NCI-H1105 treated with DMSO at 0.1 percent for 48 hours (cell line): ENCODE measurements around the gene SLIT3.
A peak's percentile ranks its signal among the peaks of the same experiment; 100 is the strongest.

Experiments
- DNase-seq: peaks from one replicate; lab custom pipeline; 2025; lab: John Stamatoyannopoulos, UW

The SLIT3 gene

DNA sequence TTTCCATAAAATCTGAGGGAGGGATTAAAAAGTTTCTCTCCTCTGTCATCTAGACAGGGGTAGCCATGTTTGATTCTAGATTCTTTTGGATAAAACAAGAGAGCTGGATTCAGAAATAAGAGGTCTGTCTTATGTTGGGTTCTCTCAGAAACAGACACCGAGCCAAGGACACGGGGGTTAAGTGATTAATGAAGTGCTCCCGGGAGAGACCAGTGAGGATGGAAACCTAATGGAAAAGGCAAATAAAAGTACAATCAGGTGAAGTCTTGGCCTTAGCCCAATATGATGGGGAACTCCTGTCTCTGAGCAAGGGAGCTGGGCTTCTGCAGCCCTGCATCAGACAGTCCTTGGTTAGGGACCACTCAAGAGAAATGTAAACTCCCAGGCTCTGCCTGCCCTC lies 413.0 kb downstream of the SLIT3 start:
- no peak for DNase-seq

DNA sequence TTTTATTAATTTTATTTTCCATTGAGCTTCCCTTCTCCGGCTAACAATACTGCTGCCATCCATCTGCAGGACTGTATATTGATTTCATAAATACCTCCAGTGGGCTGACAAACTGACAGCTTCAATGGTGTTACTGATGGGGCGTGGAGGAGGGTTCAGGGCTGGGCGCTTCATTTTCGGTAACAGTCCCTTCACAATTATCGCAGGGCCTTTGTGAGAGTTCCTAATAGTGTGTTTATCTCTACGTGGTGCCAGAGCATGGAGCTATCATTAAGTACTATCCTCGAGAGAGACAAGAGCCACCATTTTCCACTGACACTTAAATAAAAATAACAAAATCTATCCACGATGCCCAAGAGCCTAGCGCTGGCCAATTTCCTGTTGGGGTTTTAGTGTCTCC lies 414.8 kb downstream of the SLIT3 start:
- no peak for DNase-seq

DNA sequence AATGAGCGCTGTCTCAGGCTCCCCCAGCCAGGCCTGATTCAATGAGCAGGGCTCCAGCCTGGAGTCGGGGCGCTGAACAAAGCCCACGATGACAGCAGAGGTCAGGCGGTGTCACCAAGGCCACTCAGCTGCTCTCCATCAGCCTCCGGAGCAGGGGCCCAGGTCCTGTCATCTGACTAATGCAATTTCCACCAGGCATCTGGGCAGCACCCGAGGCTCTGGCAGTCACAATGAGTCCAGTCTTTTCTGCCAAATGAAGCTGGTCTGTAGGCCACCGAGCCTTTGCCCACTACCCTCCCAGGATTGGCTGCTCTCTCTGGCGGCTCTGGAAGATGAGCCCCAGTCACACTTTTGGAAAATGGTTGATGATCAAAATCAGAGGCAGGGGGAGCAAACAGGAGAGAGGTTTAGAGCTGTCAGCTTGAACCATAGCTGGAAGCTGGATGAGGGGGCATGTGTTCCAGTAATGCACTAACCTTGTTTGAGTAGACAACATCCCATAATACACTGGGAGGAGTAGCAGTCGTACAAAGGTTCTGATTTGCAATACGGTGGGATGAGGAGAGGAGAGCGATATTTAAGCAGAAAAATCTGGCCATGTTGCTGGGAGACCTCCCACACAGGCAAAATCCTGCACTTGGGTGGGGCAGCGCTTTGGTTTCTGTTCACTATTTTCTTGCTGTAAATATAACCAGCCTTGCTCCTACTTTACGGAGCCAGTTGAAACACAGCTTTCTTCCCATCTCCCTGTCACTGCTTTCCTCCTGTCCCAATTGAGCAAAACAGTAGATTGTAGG lies 415.4 kb downstream of the SLIT3 start:
- no peak for DNase-seq

DNA sequence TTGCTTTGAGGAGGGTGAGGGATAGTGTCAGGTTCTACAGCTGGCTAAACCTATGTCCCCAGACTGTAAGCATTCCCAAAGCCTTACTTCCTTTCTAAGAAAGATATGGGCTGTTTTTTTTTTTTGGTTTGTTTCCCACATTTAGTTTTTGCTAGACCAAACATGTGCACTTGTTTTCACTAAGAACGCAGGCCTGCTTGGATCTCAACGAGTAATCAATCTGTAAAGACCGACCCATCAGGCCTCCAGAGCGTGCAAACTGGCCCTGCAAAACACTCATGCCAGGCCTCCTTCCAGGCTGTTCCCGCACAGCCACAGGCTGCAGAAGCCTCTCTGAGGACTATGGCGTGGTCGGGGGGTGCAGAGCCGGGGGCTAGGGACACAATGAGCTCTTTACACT lies 416.9 kb downstream of the SLIT3 start:
- no peak for DNase-seq

DNA sequence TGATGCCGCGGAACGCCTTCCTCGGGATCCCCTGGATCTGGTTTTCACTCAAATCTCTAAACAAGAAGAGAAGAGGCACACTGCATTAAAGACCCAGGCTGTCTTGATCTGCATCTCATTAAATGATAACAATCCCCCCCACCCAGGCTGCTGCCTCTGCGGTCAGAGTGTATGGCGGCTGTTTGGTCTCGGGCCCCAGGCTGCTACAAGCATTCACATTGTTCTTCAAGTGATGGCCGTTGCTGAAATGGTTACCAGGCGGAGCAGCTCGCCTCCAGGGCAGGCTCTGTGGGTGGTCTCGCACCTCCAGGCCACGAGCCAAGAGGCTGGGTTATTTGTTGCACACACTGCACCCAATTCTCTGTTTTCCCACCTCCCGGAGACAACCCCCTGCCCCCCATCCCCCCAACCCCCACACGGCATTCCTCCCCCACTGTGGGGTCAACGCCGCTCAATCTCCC lies 417.6 kb downstream of the SLIT3 start:
- DNase-seq = no peak

DNA sequence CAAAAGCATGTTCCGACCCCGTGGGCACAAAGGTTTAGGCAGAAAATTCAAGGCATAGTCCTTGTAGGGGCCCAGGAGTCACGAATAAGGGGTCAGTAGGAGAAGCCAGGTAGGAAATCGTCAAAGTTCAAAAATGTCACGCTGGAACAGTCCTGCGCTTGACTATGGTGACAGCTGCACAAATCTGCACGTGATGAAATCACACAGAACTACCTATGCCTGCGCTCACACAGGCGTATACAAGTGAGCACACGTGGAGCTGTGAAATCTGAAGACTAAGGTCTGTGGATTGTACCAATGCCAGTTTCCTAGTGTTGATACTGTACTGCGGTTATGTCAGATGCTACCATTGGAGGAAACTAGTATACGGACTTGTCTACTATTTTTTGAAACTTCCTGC lies 418.7 kb downstream of the SLIT3 start:
- DNase-seq = no peak

DNA sequence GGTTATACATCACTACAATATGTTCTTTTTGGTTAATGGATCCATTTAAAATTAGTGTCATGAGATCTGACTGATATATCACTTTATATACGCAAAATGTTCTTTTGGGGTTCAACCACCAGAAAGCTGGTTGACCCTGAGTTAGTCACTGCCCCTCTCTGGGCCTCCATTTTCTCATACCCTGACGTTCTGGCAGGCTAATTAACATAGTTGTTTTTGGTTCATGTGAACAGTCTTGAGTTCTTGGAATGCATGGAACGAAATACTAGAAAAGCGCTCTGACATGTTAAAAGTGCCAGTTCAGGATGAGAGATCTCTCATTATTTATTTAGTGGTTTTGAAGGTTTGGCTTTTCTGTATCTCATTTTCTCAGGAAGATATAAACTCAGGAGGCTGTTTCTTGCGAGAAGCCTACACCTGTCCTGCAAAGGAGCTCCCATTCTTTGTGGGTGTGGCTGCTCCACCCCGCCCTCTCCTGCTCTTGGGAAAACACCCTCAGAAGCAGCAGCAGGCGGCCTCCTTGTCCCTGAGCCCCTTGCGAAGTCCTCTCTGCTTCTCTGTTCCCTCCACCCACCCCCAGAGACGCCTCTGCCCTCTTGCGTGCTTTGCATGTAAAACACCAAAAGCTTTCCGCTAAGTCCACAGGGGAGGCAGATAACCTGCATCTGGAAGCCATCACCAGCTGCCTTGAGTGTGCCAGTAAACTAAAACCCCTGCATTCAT lies 419.4 kb downstream of the SLIT3 start:
- no peak for DNase-seq

DNA sequence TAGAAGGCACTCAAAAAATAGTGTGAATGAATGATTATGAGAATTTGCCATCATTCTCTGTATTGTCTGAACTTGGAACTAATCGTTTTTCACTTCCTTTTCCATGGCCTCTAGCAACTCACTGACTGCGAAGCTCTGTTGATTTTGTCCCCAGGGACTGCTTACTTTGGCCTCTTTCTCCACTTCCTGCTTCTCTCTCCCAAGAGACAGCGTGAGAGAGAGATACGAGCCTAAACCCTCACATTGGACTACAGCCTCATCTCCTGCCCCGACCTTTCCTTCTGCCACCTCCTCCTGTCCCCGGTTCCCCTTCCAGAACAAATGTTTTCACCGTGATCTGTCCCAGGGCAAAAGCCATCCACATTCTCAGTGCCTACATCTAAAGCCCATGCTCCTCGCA lies 421.0 kb downstream of the SLIT3 start:
- DNase-seq = no peak

DNA sequence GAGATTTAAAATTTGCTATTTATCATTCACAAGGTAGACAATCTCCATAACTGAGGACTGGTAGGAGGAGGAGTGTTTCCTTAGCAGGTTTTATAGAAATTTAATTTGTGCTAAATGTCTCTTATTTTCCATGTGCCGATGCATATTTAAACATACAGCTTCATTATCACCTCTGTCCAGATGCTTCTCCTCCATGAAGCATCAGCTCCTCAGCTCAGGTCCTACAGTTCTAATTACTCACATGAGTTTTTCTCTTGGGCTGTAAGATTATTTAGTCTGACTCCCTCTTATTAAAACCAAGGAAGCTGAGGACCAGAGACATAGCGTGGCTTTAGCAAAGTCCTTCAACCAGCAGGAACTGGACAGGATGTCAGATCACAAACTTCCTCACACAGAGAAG lies 421.6 kb downstream of the SLIT3 start:
- no peak for DNase-seq

DNA sequence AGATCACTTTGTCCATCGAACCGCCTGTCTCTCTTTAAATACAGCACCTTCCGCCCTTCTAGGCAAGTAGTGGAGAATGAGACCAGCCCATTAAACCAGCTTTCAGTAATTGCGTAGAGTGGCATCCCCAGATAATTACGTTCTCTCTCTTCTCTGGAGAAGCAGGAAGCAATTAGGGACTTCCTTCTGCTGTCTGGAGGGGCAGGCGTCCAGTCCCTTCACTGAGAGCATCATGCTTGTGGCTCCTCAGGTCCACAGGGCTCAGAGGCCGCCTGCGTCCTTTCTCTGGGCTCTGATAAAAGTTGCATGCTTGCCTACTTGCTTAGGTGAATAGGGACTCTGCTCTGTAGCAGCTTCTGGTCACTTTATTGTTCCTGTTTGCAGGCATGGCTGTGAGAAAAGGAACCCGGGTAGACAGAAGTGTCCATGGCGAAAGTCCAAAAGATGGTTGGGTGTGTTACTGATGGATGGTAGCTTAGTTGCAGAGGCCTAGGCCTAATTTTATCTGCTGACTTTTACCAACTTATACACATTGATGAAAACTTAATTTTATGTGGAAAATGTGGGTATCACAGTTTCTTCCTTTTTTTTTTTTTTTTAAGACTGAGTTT lies 422.7 kb downstream of the SLIT3 start:
- no peak for DNase-seq

DNA sequence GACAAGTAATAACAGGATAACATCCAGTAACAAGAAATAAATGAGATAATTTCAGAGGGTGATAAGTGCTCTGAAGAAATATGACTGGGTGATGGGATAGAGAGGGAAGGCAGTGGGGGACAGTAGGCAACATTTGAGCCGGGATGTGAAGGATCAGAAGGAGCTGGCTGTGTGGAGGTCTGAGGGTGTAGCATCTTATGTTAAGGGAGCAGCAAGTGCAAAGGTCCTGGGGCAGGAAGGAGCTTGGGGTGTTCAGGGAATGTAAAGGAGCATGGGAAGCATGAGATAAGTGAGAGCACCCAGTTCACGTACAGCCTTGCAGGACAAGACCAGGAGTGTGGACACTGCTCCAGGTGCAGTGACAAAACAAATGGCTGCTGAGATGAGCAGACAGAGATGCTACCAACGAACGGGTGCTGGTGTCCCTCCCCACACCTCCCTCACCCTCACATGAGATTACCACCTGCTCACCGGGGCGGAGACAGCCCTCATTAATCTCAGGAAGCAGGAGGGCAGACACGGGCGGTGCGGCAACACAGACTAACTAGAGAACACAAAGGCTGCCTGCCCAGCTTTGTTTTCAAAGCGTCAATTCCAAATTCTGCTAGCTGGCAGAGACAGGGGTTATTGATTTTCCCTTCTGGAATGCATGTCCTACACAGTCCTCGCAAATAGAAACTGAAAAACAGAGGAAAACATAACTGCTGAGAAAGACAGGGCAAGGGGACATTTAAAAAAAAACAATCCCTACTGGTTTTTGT lies 423.6 kb downstream of the SLIT3 start:
- peak; percentile 52 for DNase-seq

DNA sequence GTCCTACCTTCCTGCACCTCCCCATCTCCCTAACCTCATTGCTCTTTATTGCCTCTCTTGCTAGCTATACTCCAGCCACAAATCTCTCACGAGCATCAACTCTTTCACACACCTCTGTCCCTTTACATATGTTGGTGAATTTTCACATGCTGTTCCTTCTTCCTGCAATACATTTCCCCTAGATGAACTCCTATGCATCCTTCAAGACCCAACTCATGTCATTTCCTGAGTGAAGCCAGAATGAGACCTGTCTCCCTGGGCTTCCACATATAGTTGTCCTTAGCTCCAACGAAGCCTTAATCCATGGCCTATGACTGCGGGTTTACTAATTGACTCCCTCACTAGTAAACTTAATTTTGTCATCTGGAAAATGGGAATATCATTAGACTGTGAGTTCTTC lies 424.5 kb downstream of the SLIT3 start:
- DNase-seq = no peak

DNA sequence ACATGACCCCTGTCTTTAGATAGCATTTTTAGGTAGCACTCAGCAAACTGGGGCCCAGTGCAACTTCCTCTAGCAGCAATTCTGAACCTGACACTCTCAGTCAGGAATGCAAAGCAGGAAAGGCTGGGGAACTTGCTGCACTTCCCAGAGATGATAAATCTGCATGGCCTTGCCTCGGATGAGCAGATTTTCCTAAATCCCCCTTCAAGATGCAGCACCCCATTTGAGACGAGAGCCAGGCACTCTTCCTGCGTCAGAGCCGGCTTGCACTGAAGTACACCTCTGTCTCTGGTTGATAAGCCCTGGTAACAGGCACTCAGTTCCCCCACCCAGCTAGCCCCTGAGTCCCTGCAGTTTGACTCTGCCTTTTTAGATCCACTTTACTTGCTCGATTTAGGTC lies 425.1 kb downstream of the SLIT3 start:
- no peak for DNase-seq

DNA sequence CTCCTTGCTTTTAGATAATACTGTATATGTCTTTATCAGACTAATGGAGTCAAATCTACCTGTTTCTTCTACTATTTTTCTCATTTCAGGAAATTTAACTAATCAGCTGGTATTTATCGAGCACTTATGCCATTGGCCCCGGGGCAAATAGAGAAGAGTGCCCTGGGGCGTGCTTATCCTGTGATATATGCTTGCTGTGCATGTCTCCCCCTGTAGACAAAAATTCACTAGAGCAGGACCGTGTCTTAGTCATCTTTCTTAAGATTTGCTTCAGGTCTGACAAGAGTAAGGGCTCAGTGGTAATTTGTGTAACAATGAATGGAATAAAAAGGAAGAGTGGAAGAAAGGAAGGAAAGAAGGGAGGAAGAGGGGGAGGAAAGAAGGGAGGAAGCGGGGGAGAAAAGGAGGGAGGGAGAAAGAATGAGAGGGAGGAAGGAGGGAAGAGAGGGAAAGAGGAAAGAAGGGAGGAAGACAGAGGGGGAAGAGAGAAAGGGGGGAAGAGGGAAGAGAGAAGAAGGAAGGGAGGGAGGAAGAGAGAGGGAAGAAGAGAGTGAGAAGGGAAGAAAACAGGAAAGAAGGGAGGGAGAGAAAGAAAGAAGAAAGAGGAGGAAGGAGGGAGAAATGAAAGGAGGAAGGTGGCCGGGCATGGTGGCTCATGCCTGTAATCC lies 426.1 kb downstream of the SLIT3 start:
- no peak for DNase-seq

DNA sequence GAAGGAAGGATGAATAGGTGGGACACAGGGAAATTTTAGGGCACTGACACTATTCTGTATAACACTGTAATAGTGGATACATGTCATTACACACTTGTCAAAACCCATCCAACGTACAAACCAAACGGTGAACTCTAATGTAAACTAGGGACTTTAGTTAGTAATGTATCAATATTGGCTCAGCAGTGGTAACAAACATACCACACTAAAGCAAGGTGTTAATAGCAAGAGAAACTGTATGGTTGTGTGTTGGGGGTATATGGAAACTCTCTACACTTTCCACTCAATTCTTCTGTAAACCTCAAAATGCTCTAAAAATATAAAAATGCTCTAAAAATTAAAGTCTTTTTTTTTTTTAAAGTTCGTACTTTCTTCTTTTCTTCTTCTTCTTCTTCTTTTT lies 428.7 kb downstream of the SLIT3 start:
- DNase-seq = no peak

DNA sequence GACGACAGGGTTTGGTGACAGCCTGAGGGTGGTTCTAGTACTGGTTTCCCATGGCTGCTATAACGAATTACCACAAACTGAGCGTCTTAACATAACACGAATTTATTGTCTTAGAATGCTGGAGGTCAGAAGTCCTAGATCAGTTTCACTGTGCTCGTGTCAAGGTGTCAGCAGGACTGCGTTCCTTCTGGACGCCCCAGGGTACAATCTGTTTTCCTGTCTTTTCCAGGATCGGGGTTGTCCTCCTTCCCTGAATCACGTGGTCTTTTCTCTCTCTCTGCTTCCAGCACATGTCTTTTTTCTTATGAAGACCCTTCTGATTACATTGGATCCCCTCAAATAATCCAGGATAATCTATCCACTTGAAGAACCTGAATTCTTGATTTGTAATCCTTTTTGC lies 430.0 kb downstream of the SLIT3 start:
- DNase-seq = no peak

DNA sequence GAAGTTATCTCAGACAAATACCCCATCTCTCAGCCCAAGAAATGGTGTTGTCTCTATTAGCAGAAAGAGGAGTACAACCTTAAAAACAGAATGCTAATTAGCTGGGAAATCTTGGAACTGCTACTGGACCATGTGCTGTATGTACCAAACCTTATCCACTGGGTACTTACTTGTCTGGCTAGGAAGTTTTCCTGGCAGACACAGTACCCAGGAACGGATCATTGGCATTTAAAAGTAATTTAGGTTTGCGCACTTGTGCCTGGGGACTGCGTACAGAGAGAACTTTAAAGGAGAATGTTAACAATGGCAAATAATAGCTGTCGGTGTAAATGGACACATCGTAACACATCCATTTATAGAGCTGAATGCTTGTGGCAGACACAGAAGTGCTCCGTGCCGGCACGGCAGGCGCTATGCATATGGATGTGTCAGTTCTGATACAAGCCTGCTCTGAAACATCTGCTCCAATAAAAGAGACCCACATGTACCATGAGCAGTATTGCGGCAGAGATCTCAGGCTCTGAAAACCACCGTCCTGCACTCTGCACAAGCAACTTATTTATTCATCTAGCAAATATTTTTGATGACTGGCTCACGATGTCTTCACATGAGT lies 431.2 kb downstream of the SLIT3 start:
- no peak for DNase-seq

DNA sequence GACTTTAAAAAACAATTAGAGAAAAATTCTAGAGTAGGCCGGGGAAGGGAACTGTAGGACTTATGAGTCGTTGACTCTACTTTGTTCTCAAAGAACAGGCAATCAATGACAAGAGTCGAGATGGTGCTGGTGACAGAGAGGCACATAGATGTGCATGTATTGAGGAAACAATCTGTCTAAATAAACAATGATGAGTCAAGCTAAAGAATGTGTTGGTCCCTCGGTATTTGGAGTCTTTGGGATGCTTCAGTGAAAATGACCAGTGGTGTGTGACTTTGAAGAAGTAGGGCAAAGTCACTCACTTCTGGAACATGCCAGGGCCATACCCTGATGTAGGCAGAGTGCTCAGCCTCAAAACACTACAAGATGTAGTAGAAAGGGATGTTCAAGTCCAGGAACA lies 433.7 kb downstream of the SLIT3 start:
- DNase-seq = no peak

DNA sequence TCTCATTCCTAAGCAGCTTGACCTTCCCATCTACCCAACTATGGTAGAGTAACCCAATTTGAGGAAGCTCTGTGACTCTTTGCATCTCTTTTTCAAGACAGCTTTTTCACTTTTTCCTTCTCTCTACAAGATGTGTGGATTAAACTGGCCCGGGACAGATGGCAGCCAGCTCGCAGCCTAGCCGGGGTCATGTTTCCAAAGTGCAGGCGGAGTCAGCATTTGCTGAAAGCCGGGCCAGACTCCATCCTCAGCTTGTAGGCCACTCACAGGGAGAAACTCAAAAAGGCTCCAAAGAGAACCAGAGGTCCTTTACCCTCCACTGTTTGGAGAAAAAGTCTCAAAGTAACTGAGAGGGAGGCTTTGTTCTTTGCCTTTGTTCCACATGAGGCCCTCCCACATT lies 435.0 kb downstream of the SLIT3 start:
- no peak for DNase-seq

DNA sequence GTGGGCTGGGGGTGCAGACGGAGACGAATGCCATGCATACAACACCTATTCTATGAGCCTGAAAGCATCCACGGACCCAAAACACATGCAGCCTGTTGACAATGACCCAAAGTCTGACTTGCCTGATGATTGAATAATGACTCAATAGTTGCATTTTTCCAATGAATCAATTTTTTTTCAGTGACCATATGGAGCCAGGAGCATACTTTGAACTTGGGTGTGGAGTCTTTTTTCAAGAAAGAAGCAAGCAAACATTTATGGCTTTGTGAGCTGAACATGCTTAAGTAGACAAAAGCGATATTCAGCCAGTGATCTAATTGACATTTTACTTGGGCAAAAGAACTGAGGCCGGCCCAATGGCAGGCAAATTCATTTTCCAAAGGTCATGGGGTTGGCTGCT lies 437.9 kb downstream of the SLIT3 start:
- DNase-seq = no peak

DNA sequence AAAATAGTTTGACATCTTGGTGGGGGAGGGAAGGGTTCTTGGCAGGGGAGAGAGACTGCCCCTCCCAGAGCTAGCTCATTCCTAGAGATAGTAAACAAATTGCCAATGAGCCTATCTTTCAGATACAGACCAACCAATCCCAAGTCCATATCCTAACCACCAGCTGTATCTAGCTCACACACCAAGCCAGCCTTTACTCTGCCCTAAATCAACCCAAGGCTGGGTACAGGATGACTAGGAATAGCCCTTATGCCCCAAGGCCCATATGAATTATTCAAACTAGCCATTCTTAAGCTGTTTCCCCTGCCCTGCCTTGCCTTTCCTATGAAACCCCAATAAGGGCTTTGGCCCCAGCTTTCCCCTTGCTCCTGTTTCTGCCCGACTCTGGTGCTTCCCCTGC lies 440.4 kb downstream of the SLIT3 start:
- DNase-seq = no peak

DNA sequence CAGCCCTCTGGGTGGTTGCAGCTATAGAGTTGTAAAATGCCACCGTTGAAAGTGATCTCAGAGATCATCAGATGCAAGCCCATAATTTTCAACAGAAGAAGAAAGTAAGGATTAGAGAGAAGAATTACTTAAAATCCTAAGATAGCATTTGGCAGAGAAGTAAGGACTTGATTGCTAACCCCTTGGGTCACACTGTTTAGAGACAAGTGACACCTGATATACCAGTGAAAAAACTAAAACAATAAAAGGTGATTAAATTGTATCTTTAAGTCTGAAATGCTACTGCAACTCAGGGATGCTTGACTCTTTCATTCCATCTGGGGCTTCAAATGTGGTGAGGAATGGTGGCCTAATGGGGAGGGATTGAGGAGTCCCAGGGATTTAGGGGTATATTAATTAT lies 440.9 kb downstream of the SLIT3 start:
- no peak for DNase-seq
